Sigmoid colon (tissue), 7 donors: ENCODE data around the gene HSPG2. TPM values are rescaled to one million over a fixed set of nuclear protein-coding genes. Genes with fewer than 3 reads are reported as not detected.

Experiments
- DNase-seq: peaks from one replicate; pipeline ENCODE4 v3.0.0-alpha.2; 2019
- H3K27ac ChIP-seq, 4 donors: fragments of 200-600 bp; sonication (generic); one replicate each; pipeline ENCODE4 v1.5.1; 2016 to 2019; ENCODE audit warnings: mild to moderate bottlenecking in 1 of 4
- H3K27me3 ChIP-seq, 3 donors: fragments of 200-600 bp; sonication (generic); one replicate each; pipeline ENCODE4 v1.5.1; 2019; ENCODE audit warnings: mild to moderate bottlenecking in 1 of 3
- H3K36me3 ChIP-seq, 4 donors: fragments of 200-600 bp; sonication (generic); one replicate each; pipeline ENCODE4 v1.5.1; 2016 to 2019
- H3K4me1 ChIP-seq, 4 donors: fragments of 200-600 bp; sonication (generic); one replicate each; pipeline ENCODE4 v1.5.1; 2017 to 2019
- H3K4me3 ChIP-seq, 4 donors: fragments of 200-600 bp; sonication (generic); one replicate each; pipeline ENCODE4 v1.5.1; 2017 to 2019; ENCODE audit warnings: mild to moderate bottlenecking in 2 of 4, moderate library complexity in 1 of 4
- H3K9me3 ChIP-seq, 4 donors: fragments of 200-600 bp in 3 of 4; sonication (generic) in 3 of 4; one replicate each; pipeline versions ENCODE4 v1.5.1 to v1.6.1; 2013 to 2019
- CTCF ChIP-seq, 4 experiments: fragments of 450-650 bp in 3 of 4; fragments of 200-600 bp in 1 of 4; IDR thresholded peaks; one replicate each; pipeline ENCODE4 v1.5.1; 2016 to 2019; ENCODE audit warnings: antibody characterized with exemption in 4 of 4, mild to moderate bottlenecking in 3 of 4, moderate library complexity in 2 of 4
- EP300 ChIP-seq, 4 donors: sonication (generic); formaldehyde crosslinking; IDR thresholded peaks; one replicate each; pipeline ENCODE4 v1.6.1; 2017; ENCODE audit warnings: antibody characterized with exemption in 4 of 4
- POLR2A ChIP-seq, 2 donors: fragments of 450-650 bp; IDR thresholded peaks; one replicate each; pipeline ENCODE4 v1.6.1; 2016; ENCODE audit warnings: antibody characterized with exemption in 2 of 2, mild to moderate bottlenecking in 2 of 2, moderate library complexity in 2 of 2
- POLR2AphosphoS5 ChIP-seq, 4 donors: sonication (generic); formaldehyde crosslinking; IDR thresholded peaks; one replicate each; pipeline ENCODE4 v1.6.1; 2017; ENCODE audit warnings: antibody characterized with exemption in 4 of 4
- WGBS, 2 donors: extraction: QIAGEN DNeasy Blood & Tissue Kit; methylation state at CpG; one replicate each; pipeline ENCODE4 v1.1.7; 2013; 5-methylcytosine and 5-hydroxymethylcytosine counted together
- intact Hi-C: fragments of 100-400 bp; cut with DNase I; formaldehyde crosslinking; loops from one replicate; pipeline ENCODE4 v1.15.1; 2023
- polyA plus RNA-seq, 3 donors: library from polyadenylated mRNA; stranded (reverse); fragments of 200-250 nt; gene quantifications; one replicate each; pipeline ENCODE4 v1.2.3, GENCODE V29; 2013
- total RNA-seq, 4 donors: library from RNA; depleted of rRNA; stranded (reverse); fragments of >200 nt; gene quantifications; one replicate each; pipeline ENCODE4 v1.1.0, GENCODE V29; 2016
- donor health status: healthy with polysubstance abuse.
- donor health status: Bipolar disorder and iron deficiency.
- donor health status: healthy.

Gene HSPG2
- total and polyA plus RNA-seq, 7 donors: 6.0 to 761 (median 104) TPM

- Histone ChIP-seq H3K9me3 (no peaks in the 10 kb centered on the region), H3K27me3 (no peaks in the 10 kb centered on the region), H3K4me3 (no peak overlapping the region), H3K4me1 (no peaks in the 10 kb centered on the region), H3K27ac (peak overlapping the region in 3 of 4 donors; percentile 23 to 57 (median 49)), H3K36me3 (peaks cover 49 to 91% (median 84%) of the 10 kb centered on the region in 4 donors)
- TF ChIP-seq CTCF (IDR thresholded peaks at IDR 0.05): no peak
- no peak for TF ChIP-seq POLR2AphosphoS5 (IDR thresholded peaks at IDR 0.05)
- no peak for TF ChIP-seq POLR2A (IDR thresholded peaks at IDR 0.05)
- no peak for TF ChIP-seq EP300 (IDR thresholded peaks at IDR 0.05)
- 91 to 92% methylated on average over 24 of the region's 24 CpGs for WGBS, 2 donors
- DNase-seq: no peak
- intact Hi-C loops: no loop called here
These were observed 51.7 kb downstream of the HSPG2 start for GRCh38 chr1:21885236-21886037.

GRCh38 chr1:21884456-21885235 is 52.5 kb downstream of the HSPG2 start:
- intact Hi-C loops: no loop called here
- no peaks in the 10 kb centered on the region for H3K9me3 ChIP-seq
- no peaks in the 10 kb centered on the region for H3K4me1 ChIP-seq
- H3K27me3 ChIP-seq: no peaks in the 10 kb centered on the region
- 93 to 94% methylated on average over 36 of the region's 36 CpGs for WGBS, 2 donors
- peak overlapping the region in 3 of 4 donors; percentile 14 to 57 (median 23) for H3K27ac ChIP-seq
- peaks cover 52 to 91% (median 84%) of the 10 kb centered on the region in 4 donors for H3K36me3 ChIP-seq
- H3K4me3 ChIP-seq: no peak overlapping the region
- DNase-seq: no peak
- no peak for TF ChIP-seq CTCF (IDR thresholded peaks at IDR 0.05)
- TF ChIP-seq POLR2AphosphoS5 (IDR thresholded peaks at IDR 0.05): no peak
- TF ChIP-seq POLR2A (IDR thresholded peaks at IDR 0.05): no peak
- no peak for TF ChIP-seq EP300 (IDR thresholded peaks at IDR 0.05)

- Histone ChIP-seq H3K4me3 (no peak overlapping the region), H3K4me1 (no peaks in the 10 kb centered on the region), H3K27me3 (no peaks in the 10 kb centered on the region), H3K27ac (peak overlapping the region; percentile 12 to 57 (median 40)), H3K9me3 (no peaks in the 10 kb centered on the region), H3K36me3 (peaks cover 60 to 91% (median 85%) of the 10 kb centered on the region in 4 donors)
- no peak for TF ChIP-seq POLR2AphosphoS5 (IDR thresholded peaks at IDR 0.05)
- DNase-seq: no peak
- WGBS, 2 donors: 88 to 94% methylated on average over 11 of the region's 11 CpGs
- intact Hi-C loops: no loop called here
These were observed 54.2 kb downstream of the HSPG2 start for GRCh38 chr1:21882721-21883415.

- TF ChIP-seq POLR2A (IDR thresholded peaks at IDR 0.05) (no peak), CTCF (IDR thresholded peaks at IDR 0.05) (no peak), EP300 (IDR thresholded peaks at IDR 0.05) (no peak), POLR2AphosphoS5 (IDR thresholded peaks at IDR 0.05) (no peak)
- no peaks in the 10 kb centered on the region for H3K9me3 ChIP-seq
- intact Hi-C loops: no loop called here
- no peaks in the 10 kb centered on the region for H3K27me3 ChIP-seq
- no peak for DNase-seq
- peak overlapping the region in 2 of 4 donors; percentile 37 to 57 for H3K27ac ChIP-seq
- peaks cover 58 to 90% (median 83%) of the 10 kb centered on the region in 4 donors for H3K36me3 ChIP-seq
- WGBS, 2 donors: 93 to 95% methylated on average over 12 of the region's 12 CpGs
- H3K4me1 ChIP-seq: no peaks in the 10 kb centered on the region
- H3K4me3 ChIP-seq: no peak overlapping the region
These were observed 55.9 kb downstream of the HSPG2 start for GRCh38 chr1:21881250-21881649.
